ENCODE results near the gene EIF2S1.
"Not testable (repeated sequence)": the region's sequence is repeated elsewhere in the genome, so short reads cannot be mapped to it uniquely, and the experiment has no call there.

EIF2S1 gene

GRCh38 chr14:67359775-67360469 lies at the start of gene EIF2S1, which contains the start of gene ATP6V1D:
TSS of gene EIF2S1 (plus strand) at chr14:67360328. CDS start at chr14:67364768, 4,440 bp downstream.
TSS of gene ATP6V1D (minus strand) at chr14:67359804. CDS start at chr14:67359698, 106 bp downstream.
- FAIRE-seq, result peak; percentile 75

GRCh38 chr14:67311868-67312267 lies 48.3 kb upstream of the EIF2S1 start:
- FAIRE-seq, result no peak

- FAIRE-seq, result no peak
Measured at GRCh38 chr14:67313153-67313552, 47.0 kb upstream of the EIF2S1 start.

- no peak for FAIRE-seq
Measured at GRCh38 chr14:67317822-67318221, 42.3 kb upstream of the EIF2S1 start.

GRCh38 chr14:67319142-67319541 lies 41.0 kb upstream of the EIF2S1 start:
- no peak for FAIRE-seq

- FAIRE-seq, result not testable (repeated sequence)
Measured at GRCh38 chr14:67329666-67330065, 30.5 kb upstream of the EIF2S1 start.

GRCh38 chr14:67331368-67332125 lies 28.6 kb upstream of the EIF2S1 start:
- FAIRE-seq, result no peak

- FAIRE-seq, result no peak
Measured at GRCh38 chr14:67332468-67332867, 27.7 kb upstream of the EIF2S1 start.

- FAIRE-seq, result no peak
Measured at GRCh38 chr14:67335781-67336180, 24.3 kb upstream of the EIF2S1 start.

- FAIRE-seq, result not testable (repeated sequence)
Measured at GRCh38 chr14:67341231-67341630, 18.9 kb upstream of the EIF2S1 start.

- FAIRE-seq, result no peak
Measured at GRCh38 chr14:67343601-67344230, 16.4 kb upstream of the EIF2S1 start.

- no peak for FAIRE-seq
Measured at GRCh38 chr14:67345583-67345982, 14.5 kb upstream of the EIF2S1 start.

GRCh38 chr14:67352055-67352454 lies 8.1 kb upstream of the EIF2S1 start:
- FAIRE-seq, result no peak

- no peak for FAIRE-seq
Measured at GRCh38 chr14:67357186-67357968, 2.8 kb upstream of the EIF2S1 start.

- FAIRE-seq, result no peak
Measured at GRCh38 chr14:67357969-67358354, 2.2 kb upstream of the EIF2S1 start.

GRCh38 chr14:67358924-67359774 lies 979 bp upstream of the EIF2S1 start:
- no peak for FAIRE-seq

- no peak for FAIRE-seq
Measured at GRCh38 chr14:67360470-67361206, 510 bp downstream of the EIF2S1 start.

- FAIRE-seq, result no peak
Measured at GRCh38 chr14:67365476-67365875, 5.3 kb downstream of the EIF2S1 start.

GRCh38 chr14:67370830-67371229 lies 10.7 kb downstream of the EIF2S1 start:
- FAIRE-seq, result no peak

- no peak for FAIRE-seq
Measured at GRCh38 chr14:67371247-67372148, 11.4 kb downstream of the EIF2S1 start.
